HG02678 (cell line): ENCODE measurements around the gene MTMR2.

Source experiments
- ATAC-seq: cut with Tn5 transposase; IDR thresholded peaks from one replicate; pipeline ENCODE4 v1.9.1; 2021; ENCODE audit warnings: mild to moderate bottlenecking, moderate library complexity; ENCODE audit not compliant: unreplicated experiment

The MTMR2 gene

DNA sequence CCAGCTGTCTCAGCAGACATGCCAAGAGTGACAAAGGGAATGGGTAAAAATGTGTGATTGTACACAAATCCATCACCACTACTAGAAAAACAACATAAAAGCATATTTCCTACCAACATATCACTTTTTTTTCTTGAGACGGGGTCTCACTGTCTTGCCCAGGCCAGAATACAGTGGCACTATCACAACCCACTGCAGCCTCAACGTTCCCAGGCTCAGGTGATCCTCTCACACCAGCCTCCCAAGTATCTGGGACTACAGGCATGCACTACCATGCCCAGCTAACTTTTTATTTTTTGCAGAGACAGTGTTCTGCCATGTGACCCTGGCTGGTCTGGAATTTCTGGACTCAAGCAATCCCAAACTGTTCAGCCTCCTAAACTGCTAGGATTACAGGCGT lies 5.2 kb downstream of the MTMR2 start:
- ATAC-seq = no peak

DNA sequence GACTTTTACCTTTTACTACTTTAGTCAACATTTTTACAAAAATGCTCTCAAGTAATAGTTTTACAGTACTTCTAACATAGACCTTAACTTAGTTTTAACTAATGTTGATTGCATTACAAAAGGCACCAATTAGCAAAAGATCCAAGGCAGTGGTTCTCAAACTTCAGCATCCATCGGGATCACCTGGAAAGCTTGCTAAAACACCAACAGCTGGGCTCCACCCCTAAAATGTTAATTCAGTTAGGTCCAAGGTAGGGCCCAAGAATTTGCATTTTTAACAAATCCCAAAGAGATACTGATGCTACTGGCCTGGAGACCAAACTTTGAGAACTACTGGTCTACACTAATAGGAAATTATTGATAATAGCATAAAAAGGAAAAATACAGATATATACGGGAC lies 5.9 kb downstream of the MTMR2 start:
- ATAC-seq = no peak

DNA sequence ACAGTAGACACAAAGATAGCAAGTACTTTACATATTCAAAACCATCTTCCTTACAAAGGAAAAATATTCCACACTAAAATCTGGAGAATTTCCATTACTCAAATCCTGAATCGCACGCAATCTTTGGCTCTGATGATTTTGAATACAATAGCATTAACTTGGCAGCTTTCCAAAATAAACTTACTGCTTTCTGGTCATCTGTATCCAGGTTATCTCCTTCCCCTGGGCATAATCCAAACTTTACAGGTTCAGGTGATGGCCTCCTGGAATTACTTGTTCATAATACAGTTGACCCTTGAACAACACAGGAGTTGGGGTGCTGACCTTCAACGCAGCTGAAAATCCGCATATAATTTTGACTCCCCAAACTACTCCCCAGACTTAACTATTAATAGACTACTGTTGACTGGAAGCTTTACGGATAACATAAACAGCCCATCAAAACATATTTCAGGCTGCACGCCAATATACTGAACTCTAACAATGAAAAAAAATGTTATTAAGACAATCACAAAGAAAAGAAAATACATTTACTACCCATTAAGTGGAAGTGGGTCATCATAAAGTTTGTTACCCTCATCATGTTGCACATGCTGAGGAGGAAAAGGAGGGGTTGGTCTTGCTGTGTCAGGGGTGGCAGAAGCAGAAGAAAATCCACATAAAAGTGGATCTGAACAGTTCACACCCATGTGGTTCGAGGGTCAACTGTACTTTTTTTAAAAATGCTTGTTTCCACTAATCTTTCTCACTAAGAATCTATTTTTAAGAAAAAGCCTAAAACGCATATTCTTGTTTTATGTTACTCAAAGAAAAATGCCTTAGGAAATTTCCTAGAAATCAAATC lies 6.5 kb downstream of the MTMR2 start:
- ATAC-seq = no peak

DNA sequence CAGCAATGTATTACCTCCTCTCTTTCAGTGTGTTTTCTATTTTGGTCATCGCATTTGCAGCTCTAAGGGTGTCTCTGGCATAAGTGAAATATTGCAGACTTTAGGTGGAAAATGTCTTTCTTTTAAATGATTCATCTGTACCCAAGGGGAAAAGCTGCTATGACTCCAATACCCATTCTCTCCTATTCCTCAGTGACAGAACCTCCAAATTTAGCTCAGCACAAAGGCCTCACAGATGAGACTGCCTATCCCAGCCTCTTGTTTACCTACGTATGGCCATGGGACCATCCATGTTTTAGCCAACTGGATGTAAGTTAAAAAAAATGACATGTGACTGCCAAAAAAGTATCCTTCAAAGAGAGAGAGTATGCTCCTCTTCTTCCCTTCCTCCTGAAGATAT lies 7.9 kb downstream of the MTMR2 start:
- no peak for ATAC-seq

DNA sequence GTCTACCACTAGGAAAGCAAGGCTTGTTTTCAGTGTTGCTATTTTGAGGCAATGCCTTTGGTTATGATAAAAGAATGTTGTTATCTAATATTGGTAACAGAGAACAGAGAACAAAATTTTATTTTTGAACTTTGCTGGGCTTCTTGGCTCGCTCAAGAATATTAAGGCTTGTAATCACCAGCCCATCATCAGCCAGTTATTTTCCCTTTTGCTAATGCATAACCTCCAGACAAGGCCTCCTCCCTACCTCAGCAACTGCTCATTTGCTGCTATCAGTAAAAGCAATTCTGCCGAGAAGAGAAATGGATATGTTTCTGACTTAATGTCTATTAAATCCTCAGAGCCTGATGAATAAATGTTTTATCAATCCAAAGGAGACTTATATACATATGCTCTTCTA lies 8.9 kb downstream of the MTMR2 start:
- no peak for ATAC-seq

DNA sequence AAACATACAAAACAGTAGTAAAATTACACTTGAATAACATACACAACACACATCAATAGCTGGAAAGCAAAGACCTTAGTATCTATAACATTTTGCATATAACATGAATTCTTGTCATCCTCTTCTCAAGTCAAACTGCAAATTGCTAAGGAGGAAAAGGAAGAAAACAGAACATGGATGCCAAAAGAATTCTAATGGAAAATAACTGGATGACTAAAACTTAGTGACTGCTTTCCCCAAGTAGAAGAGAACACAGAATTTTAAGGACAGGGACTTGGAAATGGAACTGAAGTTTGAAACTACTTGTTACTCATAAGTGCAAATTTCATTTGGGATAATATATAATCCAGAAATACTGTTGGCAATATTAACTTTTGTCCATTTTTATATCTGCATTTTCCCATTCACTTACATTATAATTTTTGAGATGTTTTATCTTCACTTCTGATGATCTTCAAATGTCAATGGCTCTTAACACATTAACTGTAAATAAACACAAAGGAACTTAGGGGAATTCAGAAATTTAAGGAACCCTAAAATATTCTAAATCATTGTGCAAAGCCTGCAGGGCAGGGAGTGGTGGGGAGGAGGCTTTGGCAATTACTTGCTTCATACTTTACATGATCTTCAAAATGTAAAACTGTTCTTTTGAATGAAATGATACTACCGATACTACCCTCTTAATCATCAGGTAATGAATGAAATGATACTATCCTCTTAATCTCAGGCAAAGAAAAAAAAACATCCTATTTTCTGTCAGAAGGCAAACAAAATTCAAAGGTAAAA lies 9.9 kb downstream of the MTMR2 start:
- ATAC-seq = no peak

DNA sequence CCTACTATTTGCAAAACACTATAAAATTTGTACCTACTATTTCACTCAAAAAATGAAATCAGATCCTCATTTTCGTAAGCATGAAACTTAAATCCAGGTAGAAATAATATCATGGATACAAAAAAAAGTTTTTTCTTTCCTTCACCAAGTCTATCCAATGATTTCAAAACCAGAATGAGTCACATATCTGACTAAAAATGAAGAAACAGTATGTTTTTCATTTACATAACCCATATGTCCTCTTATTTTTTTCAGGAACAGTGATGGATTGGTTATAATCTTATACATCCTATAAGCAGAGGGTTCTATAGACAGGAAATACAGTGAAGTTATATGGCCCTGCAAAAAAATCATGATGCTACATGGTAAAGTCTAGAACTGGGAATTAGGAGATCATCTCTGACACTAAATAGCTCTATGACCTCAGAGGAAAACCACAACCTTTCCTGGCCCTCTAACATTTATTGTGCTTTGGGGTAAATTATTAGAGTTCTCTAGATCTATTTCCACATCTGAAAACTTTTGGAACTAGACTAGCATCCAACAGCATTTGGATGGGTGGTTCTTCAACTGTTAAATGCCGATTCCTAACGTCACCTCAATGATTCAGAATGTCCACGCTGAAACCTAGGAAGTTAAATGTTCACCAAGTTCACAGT lies 10.9 kb downstream of the MTMR2 start:
- ATAC-seq = no peak

DNA sequence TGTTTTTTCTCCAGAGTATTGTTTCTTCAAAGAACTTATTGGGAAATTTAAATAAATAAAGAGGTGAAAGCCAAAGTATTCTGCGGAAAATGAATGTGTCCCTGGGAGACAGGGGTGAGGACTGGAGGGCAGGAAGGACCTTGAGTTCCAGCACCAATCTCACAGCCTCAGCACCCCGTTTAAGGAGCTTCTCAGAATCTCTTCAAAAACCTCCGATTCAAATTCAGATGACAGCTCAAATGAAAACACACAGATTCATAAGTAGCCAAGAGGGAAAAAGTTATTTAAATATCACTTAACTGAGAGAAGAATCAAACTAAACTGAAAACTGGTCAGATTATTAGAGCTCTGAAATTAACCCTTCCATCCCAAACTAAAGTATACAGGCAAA lies 12.5 kb downstream of the MTMR2 start:
- ATAC-seq = no peak

DNA sequence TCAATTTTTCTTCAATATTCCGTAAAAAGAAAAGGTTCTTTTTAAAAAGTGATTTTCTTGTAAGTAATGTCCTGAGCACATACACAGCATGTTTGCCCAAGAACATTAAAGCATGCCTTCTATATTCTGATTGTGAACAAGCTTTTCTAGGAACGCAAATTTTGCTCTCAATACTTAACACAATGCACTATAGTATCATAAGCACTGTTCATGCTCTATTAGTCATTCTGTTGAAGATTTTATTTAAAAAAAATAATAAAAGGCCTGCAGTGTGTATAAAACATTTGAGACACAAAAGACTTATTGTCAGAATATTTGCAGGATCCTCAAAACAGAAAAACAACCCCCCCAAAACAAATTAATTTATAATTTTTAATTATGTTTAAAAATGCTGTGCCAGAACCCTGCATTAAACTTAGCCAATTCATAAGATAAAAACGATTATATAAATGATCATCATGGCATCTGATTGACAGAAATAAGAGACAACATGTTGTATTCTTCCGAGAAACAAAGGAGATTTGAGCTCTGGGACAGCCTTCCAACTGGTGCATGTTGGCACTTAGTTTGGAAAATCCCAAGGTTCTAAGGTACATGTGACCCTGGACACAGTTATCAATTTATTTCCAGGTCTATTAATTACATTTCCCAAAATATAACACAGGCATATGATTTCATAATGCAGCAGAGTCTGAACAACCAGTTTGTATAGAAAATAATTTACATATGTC lies 13.1 kb downstream of the MTMR2 start:
- ATAC-seq = no peak

DNA sequence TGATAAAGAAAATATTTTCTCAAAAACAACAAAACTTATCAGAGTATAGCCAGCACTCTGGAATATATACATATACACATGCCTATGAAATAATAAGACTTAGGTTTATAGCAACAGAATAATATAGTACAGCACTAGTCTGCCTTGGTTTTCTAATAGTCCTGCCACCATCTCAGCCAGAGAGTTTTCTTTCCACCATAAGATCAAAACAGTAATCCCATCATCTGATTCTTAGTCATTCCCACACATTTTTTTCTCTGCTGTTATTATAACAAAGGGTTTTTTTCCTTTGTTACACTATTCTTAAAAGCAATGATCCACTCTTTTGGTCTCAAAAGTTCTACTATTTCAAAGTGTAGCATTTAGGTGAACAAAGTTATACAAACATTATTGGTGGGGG lies 15.1 kb downstream of the MTMR2 start:
- no peak for ATAC-seq

DNA sequence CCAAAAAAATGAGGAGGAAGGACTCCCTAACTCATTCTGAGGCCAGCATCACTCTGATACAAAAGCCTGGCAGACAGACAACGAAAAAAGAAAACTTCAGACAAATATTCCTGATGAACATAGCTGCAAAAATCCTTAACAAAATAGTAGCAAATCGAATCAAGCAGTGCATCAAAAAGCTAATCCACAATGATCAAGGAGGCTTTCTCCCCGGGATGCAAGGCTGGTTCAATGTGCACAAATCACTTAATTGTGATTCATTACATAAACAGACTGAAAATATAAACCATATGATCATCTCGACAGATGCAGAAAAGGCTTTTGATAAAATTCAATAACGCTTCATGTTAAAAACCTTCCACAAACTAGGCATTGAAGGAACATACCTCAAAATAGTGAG lies 16.4 kb downstream of the MTMR2 start:
- ATAC-seq = no peak

DNA sequence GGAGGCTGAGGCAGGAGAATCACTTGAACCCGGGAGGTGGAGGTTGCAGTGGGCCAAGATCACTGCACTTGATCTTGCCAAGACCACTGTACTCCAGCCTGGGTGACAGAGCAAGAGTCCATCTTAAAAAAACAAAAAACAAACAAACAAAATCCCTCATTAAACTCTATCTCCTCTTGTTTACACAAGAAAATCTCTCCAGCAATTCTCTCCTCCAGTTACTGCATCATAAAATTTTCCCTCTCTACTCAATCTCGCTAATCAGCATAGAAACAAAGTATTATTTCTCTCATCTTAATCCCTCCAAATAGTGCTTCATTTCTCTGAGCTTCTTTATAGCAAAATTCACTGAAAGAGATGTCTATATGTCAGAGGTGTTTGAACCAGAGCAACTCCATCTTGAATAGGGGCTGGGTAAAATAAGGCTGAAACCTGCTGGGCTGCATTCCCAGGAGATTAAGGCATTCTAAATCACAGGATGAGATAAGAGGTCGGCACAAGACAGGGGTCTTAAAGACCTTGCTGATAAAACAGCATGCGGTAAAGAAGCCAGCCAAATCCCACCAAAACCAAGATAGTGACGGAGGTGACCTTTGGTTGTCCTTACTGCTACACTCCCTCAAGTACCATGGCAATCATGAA lies 19.8 kb downstream of the MTMR2 start:
- no peak for ATAC-seq

DNA sequence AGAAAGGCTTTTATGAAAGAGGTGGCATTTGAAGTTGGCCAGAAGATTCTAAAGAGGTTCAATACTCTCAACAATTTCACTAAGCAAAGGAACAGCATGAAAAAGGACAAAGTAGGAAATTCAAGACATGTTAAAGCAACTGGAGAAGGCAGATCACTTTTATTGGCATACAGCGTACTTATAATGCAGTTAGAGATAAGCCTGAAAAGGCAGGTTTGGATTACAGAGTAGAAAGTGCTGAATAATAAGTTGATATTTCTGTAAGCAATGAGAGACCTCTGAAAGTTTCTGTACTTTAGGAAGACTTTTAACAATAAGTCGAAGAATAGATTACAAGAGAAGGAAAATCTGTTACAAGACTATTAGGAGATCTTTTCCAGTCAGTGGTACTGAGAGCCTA lies 25.1 kb downstream of the MTMR2 start:
- ATAC-seq = no peak

DNA sequence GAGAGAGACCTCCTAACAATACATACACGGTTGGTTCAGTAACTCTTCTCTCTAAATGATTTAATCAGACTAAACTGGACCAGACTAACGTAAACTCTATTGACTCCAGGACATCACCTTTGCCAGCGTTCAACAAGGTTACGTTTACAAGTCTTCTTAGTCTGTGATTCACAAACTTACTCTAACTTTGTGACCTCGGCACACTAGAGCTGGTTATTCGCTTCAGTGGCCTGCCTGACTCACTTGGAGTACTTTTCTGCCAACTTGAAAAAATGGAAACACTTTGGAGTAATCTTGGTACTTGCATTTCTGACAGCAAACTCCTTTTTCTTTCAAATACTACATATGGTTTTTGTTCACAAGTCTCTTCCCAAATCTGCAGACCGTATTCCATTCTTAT lies 26.2 kb downstream of the MTMR2 start:
- no peak for ATAC-seq

DNA sequence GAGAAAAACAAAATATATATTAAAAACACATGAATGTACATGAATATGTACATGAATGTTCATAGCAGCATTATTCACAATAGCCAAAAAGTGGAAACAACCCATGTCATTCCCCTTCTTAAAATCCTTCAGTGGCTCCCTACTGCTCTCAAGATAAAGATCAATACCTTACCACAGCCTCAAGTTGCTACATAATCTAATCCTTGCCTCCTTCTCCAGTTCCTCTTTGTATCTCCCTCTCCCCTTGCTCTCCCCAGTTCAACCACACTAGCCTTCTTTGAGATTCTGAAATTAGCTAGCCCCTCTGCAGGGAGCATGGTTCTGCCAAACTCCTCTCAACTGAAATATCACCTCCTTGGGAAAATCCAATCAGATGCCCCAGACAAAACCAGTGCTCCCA lies 28.1 kb downstream of the MTMR2 start:
- ATAC-seq = no peak

DNA sequence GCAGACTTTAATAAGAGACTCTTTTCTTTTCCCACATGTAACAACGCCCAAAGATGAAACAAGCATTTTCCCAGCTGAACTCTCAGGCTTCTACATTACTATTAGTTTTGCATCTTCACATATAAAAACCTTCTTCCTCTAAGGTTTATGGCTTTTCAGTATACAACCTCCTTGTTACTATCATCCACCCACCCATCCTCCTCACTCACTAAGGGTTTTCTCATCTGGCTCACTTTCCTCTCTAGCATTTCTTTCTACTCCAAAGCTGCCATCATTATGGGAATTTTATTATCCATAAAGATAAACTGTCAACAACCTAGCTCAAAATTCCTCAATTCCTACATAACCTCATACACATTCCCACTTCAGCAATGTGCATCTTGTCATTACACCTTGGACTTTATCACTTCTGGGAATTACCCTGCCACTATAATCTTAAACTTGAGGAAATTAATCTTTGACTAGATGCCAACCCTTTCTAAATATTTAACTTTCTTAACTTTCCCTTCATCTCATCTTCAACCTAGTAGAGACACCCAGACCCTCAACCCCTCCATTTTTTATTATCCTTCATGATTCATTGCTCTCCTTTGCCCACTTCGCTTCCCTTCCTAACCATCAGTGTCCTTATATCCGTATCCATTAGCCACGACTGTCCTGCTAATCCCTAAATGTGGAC lies 30.9 kb downstream of the MTMR2 start:
- no peak for ATAC-seq

DNA sequence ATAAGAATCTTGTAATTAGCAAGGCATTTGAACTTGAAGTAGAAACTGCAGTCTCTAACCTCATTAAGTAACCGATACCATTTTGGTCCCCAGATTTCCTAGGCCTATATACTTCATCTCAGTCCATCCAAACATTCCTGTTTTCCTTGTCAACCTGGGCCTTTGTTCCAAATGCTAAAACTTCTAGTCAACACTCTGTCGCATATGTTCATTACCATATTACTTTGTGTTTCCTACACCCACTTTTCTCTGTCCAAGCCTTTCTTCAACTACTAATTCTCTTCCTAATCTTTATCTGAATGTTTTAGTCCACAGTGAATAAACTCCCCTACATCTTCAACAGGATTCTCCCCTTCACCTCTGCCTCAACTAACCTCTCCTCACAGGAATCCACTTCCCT lies 31.4 kb downstream of the MTMR2 start:
- no peak for ATAC-seq

DNA sequence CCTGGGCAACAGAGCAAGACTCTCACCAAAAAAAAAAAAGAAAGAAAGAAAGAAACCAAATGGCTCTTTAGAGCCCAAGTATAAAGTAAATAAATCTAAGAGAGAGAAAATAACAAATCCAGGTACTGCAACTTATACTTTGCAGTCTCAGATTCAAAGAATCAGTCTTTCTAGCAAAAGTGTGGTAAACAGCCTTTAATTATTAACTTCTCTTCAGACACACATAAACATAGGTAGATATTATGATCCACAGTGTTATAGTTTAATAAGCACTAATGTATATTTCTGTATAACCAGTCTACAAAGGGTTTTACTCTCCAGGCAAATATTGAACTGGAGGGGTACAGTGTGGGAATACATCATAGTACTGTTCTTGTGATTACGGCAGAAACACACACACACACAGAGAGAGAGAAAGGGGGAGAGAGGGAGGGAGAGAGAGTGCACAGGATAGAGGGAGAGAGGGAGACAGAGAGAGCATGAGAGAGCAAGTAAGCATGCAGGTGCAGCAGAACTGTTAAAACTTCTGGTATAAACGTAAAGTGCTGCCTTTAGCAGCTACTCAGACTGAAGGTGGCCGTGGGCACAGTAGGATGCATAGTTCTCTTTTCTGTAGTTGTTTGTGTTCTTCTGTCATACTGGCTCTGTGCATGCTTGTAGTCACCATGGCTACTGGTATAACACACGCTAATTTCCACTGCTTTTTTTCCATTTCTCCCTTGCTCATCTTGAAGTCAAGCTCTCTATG lies 32.3 kb downstream of the MTMR2 start:
- ATAC-seq = peak; percentile 57

DNA sequence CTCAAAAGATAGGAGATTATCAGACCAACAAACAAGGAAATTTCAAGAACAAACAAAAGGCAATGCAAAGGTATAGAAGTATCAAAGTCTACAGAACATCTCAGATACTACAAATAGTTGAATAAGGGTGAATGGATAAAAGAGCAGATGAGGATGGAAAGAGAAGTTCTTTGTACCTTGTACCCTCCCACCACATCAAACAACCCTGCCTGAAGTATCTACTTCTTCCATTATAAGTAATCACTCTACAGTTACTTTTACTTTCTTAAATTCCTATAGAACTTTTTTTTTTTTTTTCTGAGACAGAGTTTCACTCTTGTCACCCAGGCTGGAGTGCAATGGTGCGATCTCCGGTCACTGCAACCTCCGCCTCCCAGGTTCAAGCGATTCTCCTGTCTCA lies 35.1 kb downstream of the MTMR2 start:
- no peak for ATAC-seq
